HL-60 (cell line): ENCODE results near the gene AASS.

ENCODE experiments used
- DNase-seq, 2 experiments: peaks; one replicate each; pipeline ENCODE4 v3.0.0-alpha.2; 2010 to 2020; ENCODE audit warnings: low read depth in 1 of 2, low spot score in 1 of 2
- H3K27ac ChIP-seq: fragments of 250-450 bp; sonication (Bioruptor Pico); replicated peaks from 2 replicates; pipeline ENCODE4 v1.5.1; 2020; ENCODE audit warnings: mild to moderate bottlenecking, moderate library complexity
- H3K27me3 ChIP-seq: fragments of 250-450 bp; sonication (Bioruptor Pico); 2 replicates; pipeline ENCODE4 v1.5.1; 2021; ENCODE audit warnings: mild to moderate bottlenecking, moderate library complexity; ENCODE audit not compliant: insufficient read depth, poor library complexity, severe bottlenecking
- H3K4me3 ChIP-seq: replicated peaks from 2 replicates; pipeline ENCODE4 v1.5.1; 2011; ENCODE audit warnings: mild to moderate bottlenecking, control low read depth, low read length; ENCODE audit not compliant: insufficient read depth
- CTCF ChIP-seq: IDR thresholded peaks from one replicate; pipeline ENCODE4 v1.5.1; 2011; ENCODE audit warnings: low read length, control low read depth, inconsistent platforms; ENCODE audit not compliant: insufficient read depth
- GABPA ChIP-seq: IDR thresholded peaks from 2 replicates; pipeline ENCODE4 v1.6.1; 2012; ENCODE audit warnings: low read depth
- POLR2AphosphoS5 ChIP-seq: IDR thresholded peaks from 2 replicates; pipeline ENCODE4 v1.6.1; 2012; ENCODE audit warnings: low read depth
- SPI1 ChIP-seq: IDR thresholded peaks from 2 replicates; pipeline ENCODE4 v1.6.1; 2012; ENCODE audit warnings: low read depth, mild to moderate bottlenecking, borderline replicate concordance
- TF ChIP-seq, protein P1 (sequence below): IDR thresholded peaks from 2 replicates; pipeline ENCODE4 v1.6.1; 2012; ENCODE audit warnings: low read depth; ENCODE audit not compliant: insufficient replicate concordance

The AASS gene

GRCh38 chr7:122140918-122141317 is 3.1 kb downstream of the AASS start:
- Histone ChIP-seq H3K27me3 (peaks cover 25% of the 10 kb centered on the region), H3K27ac (no peak overlapping the region), H3K4me3 (no peak overlapping the region)
- no peak for DNase-seq
- TF ChIP-seq CTCF (no peak), GABPA (no peak), POLR2AphosphoS5 (no peak), SPI1 (no peak)
- TF ChIP-seq, protein P1, sequence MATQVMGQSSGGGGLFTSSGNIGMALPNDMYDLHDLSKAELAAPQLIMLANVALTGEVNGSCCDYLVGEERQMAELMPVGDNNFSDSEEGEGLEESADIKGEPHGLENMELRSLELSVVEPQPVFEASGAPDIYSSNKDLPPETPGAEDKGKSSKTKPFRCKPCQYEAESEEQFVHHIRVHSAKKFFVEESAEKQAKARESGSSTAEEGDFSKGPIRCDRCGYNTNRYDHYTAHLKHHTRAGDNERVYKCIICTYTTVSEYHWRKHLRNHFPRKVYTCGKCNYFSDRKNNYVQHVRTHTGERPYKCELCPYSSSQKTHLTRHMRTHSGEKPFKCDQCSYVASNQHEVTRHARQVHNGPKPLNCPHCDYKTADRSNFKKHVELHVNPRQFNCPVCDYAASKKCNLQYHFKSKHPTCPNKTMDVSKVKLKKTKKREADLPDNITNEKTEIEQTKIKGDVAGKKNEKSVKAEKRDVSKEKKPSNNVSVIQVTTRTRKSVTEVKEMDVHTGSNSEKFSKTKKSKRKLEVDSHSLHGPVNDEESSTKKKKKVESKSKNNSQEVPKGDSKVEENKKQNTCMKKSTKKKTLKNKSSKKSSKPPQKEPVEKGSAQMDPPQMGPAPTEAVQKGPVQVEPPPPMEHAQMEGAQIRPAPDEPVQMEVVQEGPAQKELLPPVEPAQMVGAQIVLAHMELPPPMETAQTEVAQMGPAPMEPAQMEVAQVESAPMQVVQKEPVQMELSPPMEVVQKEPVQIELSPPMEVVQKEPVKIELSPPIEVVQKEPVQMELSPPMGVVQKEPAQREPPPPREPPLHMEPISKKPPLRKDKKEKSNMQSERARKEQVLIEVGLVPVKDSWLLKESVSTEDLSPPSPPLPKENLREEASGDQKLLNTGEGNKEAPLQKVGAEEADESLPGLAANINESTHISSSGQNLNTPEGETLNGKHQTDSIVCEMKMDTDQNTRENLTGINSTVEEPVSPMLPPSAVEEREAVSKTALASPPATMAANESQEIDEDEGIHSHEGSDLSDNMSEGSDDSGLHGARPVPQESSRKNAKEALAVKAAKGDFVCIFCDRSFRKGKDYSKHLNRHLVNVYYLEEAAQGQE, result no peak

DNA sequence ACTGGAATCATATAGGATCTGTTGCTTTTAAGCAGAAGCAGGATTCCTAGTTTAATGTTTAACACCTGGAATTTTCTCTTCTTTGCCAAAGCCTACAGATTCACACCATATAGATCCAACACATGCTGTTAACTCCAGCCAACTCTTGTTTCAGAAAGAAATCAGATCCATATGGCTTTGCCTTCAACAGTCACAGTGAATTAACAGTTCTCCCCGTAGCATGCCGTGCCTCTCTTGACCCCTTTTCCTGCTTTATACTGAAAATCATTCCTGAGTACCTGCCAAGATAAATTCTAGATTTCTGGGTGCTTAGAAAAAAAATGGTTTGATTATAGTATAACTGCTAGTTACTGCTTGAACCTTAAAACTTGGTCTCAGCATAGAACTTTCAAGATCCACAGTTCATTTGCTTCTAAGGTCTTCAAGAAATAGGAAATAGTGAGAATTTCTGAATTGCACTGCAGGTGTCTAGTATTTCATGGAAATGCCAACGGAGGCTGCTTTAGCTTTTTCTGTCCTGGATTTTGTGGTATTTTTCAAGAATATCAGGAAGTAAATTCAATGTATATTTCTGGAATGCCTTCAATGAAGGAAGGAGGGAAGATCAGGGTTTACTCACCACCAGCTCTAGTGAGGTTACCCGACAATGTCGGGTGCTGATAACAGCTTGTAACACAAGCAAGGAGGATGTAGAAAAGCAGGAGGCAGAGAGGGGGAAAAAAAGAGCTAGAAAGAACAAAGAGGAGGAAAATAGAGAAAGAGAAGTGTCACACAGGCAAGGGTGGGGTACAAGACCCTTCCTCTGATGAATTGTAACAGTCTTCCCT is 6.6 kb downstream of the AASS start:
- Histone ChIP-seq H3K27me3 (peaks cover 10% of the 10 kb centered on the region), H3K4me3 (no peak overlapping the region), H3K27ac (no peak overlapping the region)
- TF ChIP-seq, protein P1, result no peak
- no peak for TF ChIP-seq CTCF
- no peak for TF ChIP-seq SPI1
- no peak for TF ChIP-seq GABPA
- DNase-seq, result no peak

- H3K27me3 ChIP-seq, result peaks cover 8% of the 10 kb centered on the region
- no peak for DNase-seq
- no peak overlapping the region for H3K4me3 ChIP-seq
- no peak for TF ChIP-seq POLR2AphosphoS5
- TF ChIP-seq, protein P1, result no peak
- no peak for TF ChIP-seq GABPA
- no peak for TF ChIP-seq SPI1
- no peak for TF ChIP-seq CTCF
- no peak overlapping the region for H3K27ac ChIP-seq
These were observed 7.3 kb downstream of the AASS start for GRCh38 chr7:122136639-122137245.
